ENCODE data around the gene GBF1. TPM values are rescaled to one million over a fixed set of nuclear protein-coding genes. Genes with fewer than 3 reads are reported as not detected.
A peak's percentile ranks its signal among the peaks of the same experiment; 100 is the strongest.

The GBF1 gene
- polyA plus RNA-seq, 1 donor from 2014 or later, result 12.6 TPM

DNA sequence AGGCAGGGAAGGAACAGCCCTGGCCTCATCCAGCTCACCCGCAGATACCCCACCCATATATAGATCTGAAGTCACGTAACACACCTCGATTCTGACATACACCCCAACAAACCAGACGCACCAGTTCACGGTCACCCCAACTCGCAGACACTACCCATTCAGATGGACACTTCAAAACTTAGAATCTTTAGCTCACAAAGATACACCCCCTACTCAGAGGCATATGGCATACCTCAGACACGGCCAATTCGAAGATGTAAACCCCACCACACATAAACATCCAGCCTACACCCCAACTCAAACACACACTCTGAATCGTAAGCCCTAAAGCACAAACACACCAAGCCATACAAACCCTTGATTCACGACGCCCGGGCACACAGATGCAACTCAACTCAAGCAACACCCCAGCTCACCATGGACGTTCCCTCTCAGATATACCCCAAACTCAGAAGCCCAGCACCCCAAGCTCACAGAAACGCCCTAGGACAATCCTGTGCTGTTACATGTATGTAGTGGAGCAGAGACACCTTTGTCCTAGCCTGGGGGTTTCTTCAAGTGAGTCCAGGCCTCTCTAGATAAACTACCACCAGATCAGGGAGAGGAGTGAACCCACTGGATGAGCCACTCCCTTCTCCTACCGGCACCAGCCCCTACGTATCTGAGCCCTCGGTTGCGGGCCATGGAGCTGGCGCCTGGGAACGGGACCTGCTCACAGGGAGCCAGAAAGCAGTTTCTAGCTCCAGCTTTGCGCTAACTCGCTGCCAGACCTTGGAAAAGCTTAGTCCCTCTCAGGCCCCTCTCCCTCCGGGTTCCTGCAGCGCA is 164.5 kb downstream of the GBF1 start:
- H3K4me3 Mint-ChIP-seq, result peak overlapping the region; percentile 29 to 81 (median 71)
- peaks cover 53% of the 10 kb centered on the region for H3K27me3 Mint-ChIP-seq
- no peaks in the 10 kb centered on the region for H3K9me3 Mint-ChIP-seq
- H3K36me3 Mint-ChIP-seq, result peaks cover 3% of the 10 kb centered on the region
- H3K27ac Mint-ChIP-seq, result peak overlapping the region; percentile 51 to 73 (median 54)
- peaks cover 7 to 23% (median 20%) of the 10 kb centered on the region in 3 donors for H3K4me1 Mint-ChIP-seq

DNA sequence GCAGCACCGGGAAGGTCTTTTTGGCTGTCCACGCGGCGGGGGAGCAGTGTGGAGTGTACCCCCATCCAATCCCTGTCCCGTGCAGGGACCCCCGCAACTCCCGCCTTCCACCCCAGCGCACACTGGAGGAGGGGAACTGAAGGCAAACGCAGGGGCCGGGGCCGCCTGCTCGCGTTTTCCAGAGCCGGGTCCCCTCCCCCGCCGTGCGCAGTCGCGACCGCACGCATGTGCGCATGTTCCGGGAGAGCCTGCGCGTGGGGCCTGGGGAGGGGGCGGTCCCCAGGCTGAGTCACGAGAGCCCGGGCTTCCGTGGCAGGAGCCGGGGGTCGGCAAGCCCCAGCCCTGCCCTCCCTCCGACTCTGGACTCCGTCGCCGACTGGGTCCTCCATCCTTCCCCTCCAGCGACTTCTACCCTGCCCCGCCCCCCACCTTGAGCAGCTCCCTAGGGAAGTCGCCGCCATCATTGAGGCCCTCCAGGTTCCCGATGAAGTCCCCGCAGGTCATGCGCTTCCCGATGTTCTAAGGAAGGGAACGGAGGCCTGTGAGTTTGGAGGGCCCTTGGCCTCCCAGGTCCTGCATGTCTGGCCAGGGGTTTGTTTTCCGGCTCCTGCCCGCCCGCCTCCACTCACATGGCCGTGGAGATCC is 165.2 kb downstream of the GBF1 start:
- no peak overlapping the region for H3K27ac Mint-ChIP-seq
- no peaks in the 10 kb centered on the region for H3K9me3 Mint-ChIP-seq
- peaks cover 3% of the 10 kb centered on the region for H3K36me3 Mint-ChIP-seq
- peaks cover 7 to 23% (median 18%) of the 10 kb centered on the region in 3 donors for H3K4me1 Mint-ChIP-seq
- H3K4me3 Mint-ChIP-seq, result peak overlapping the region in 3 of 4 donors; percentile 67 to 81 (median 75)
- peaks cover 53% of the 10 kb centered on the region for H3K27me3 Mint-ChIP-seq

DNA sequence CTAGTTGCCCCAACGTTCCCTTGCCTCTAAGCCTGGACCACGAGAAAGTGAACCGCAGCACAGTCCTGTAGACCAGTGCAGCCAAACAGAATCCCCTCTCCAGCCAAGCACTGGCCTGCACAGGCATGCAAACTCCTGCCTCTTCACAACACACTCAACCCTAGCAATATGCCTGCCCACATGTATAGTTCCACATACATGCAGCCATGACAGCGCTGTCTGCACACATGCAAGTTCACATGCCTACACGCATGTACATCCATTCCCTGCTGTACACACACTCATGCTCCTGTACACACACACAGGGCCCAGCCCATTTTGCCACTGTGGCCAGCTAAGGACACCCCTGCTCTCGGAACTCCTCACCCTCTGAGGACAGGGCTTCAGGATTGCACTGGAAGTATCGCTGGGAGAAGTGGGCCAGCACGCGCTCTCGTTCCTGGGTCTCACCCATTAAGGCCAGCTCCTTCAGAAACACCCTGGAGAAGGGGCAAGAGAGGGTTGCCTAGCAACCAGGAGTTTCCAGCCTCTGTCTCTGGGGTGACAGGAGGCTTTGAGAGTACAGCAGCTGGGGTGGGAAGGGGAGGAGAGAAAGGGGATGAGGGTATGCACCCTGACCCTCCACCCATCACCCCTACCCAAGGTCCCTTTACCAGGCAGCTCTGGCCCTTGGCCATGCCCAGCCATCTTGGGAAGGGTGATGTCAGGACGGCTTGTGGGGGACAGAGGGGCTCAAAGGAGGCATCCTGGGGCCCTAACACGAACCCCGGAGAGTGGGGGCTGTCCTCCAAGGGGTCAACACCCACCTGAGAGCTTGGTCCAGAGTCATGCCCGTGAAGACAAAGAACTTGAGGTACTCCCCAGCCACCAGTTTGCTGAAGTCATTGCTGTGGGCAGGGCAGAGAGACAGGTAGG is 166.3 kb downstream of the GBF1 start:
- H3K9me3 Mint-ChIP-seq, result no peaks in the 10 kb centered on the region
- peaks cover 5% of the 10 kb centered on the region for H3K36me3 Mint-ChIP-seq
- H3K27me3 Mint-ChIP-seq, result peaks cover 55% of the 10 kb centered on the region
- peak overlapping the region in 1 of 3 donors; percentile 72 for H3K27ac Mint-ChIP-seq
- peak overlapping the region; percentile 9 to 82 (median 62) for H3K4me3 Mint-ChIP-seq
- peaks cover 7 to 23% (median 20%) of the 10 kb centered on the region in 3 donors for H3K4me1 Mint-ChIP-seq

DNA sequence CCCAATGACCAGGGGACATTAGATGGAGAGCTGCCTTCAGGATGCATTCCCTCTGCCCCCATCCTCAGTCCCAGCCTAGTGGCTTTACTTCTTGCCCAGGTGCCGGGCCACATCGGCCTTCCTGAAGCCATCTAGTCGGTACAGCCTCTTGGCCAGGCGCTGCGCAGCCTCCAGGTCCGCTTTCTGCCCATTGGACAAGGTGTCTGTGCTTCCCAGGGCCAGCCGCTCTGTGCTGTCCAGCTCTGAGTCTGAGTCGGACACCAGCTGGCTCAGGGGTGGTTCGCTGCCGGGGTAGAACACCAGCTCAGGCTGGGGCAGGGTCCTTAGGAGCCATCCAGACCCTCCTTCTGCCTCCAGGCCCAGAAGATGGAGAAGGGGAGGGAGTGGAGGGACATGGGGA is 167.0 kb downstream of the GBF1 start:
- Mint-ChIP-seq H3K4me1 (peaks cover 7 to 23% (median 20%) of the 10 kb centered on the region in 3 donors), H3K4me3 (peak overlapping the region in 1 of 4 donors; percentile 34), H3K36me3 (peaks cover 5% of the 10 kb centered on the region), H3K27me3 (peaks cover 52% of the 10 kb centered on the region), H3K27ac (peak overlapping the region in 1 of 3 donors; percentile 72), H3K9me3 (no peaks in the 10 kb centered on the region)

DNA sequence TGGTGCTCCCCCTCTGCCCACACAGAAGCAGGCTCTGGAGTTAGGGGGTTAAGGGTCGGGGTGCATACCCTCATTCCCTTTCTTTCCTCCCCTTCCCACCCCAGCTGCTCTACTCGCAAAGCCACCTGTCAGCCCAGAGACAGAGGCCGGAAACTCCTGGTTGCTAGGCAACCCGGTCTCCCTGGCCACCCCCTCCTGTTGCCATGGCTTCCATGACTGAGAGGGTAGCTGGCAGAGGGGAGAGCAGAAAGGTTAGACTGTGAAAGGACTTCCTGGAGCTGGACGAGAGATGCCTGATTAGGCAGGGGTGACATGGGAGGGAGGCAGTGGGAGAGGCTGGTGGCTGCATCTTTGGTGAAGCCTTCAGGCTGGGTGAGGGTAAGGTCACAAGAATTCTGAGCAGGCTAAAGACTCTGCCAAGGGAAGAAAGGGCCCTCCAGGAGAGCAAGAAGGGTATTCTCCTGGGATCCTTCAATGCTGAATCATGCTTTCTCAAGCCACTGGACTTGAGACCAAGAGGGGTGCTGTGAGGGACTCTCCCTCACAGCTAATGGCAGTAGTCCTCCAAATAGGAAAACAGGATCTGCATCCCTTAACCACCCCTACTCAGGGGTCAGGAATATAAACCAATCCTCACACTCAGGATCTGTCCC is 167.8 kb downstream of the GBF1 start:
- peaks cover 50% of the 10 kb centered on the region for H3K27me3 Mint-ChIP-seq
- no peaks in the 10 kb centered on the region for H3K9me3 Mint-ChIP-seq
- H3K36me3 Mint-ChIP-seq, result peaks cover 5% of the 10 kb centered on the region
- peak overlapping the region in 1 of 3 donors; percentile 72 for H3K27ac Mint-ChIP-seq
- peaks cover 7 to 23% (median 18%) of the 10 kb centered on the region in 3 donors for H3K4me1 Mint-ChIP-seq
- peak overlapping the region in 1 of 4 donors; percentile 52 for H3K4me3 Mint-ChIP-seq

DNA sequence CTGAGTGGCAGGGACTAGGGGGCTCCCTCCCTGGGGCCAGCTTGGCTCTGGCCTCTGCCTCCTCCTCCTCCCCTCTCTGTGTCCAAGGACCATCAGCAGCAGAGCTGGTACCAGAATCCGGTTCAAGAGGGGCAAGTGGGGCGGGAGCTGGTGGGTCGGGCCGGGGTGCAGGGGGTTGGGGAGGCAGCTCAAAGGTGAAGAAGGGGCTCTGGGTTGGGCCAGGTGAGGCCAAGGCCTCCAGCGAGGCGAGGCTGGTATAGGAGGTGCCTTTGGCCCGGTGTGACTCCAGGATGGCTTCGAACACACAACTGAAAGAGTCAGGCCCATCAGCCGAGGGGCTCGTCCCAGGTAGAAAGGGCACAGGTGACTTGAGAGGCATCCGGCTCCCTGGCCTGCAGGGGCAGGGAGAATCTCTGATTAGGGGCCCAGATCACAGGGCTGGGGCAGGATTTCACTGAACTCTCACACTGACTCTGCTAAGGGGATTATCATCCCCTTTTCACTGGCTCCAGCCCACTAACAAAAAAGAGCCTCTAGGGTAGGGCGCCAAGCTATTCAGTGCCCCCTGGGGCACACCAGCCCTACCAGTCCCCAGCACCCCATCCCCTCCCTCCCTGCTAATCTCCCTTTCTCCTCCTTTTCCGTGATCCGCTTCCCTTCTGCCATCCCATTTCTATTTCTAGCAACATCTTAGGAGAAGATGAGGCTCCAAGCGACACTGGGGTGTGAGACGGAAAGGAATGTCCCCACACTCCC is 168.7 kb downstream of the GBF1 start:
- Mint-ChIP-seq H3K27ac (peak overlapping the region in 1 of 3 donors; percentile 49), H3K36me3 (peaks cover 5% of the 10 kb centered on the region), H3K4me3 (peak overlapping the region in 1 of 4 donors; percentile 22), H3K27me3 (peaks cover 50% of the 10 kb centered on the region), H3K9me3 (no peaks in the 10 kb centered on the region), H3K4me1 (peaks cover 7 to 20% (median 14%) of the 10 kb centered on the region in 3 donors)

DNA sequence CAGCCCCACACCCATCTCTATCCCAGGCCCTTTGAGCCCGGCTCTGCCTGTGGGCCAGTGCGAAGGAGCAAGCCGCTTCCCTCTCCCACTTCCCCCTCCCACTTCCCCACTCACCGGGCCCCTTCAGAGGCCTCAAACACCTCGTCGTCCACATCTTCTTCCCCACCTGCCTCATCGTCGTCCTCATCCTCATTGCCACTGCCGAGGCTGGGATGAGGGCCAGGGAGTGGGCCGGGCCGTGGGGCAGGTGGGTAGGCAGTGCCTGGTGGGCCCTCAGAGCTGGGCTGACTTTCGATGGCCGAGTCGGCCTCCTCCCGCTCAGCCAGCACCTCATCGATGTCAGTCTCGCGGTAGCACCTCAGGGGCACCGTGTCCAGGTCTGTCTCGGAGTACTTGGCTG is 169.4 kb downstream of the GBF1 start:
- Mint-ChIP-seq H3K36me3 (peaks cover 5% of the 10 kb centered on the region), H3K4me3 (peak overlapping the region in 1 of 4 donors; percentile 22), H3K27ac (no peak overlapping the region), H3K4me1 (peaks cover 4 to 17% (median 13%) of the 10 kb centered on the region in 3 donors), H3K9me3 (no peaks in the 10 kb centered on the region), H3K27me3 (peaks cover 47% of the 10 kb centered on the region)

DNA sequence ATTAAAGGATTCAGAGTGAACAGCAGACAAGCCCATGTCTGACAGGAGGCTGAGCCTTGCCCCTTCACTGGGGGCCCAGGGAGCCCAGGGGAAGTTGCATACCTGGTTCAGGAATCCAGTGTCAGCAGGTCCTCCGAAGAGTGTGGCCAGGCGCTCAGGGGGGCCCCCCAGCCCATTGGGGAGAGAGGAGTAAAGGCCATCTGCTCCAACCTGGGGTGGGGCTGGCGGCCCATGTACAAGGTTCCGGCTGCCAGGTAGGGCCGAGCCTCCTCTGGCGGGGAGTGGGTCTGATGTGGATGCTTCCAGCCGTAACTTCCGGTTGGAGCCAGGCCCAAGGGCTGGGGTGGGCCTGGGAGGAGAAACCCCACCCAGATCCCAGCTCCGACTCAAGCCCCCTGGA is 171.0 kb downstream of the GBF1 start:
- peaks cover 2% of the 10 kb centered on the region for H3K36me3 Mint-ChIP-seq
- H3K9me3 Mint-ChIP-seq, result no peaks in the 10 kb centered on the region
- peaks cover 41% of the 10 kb centered on the region for H3K27me3 Mint-ChIP-seq
- H3K4me1 Mint-ChIP-seq, result peaks cover 10 to 18% (median 13%) of the 10 kb centered on the region in 3 donors
- peak overlapping the region in 1 of 3 donors; percentile 84 for H3K27ac Mint-ChIP-seq
- H3K4me3 Mint-ChIP-seq, result peak overlapping the region in 1 of 4 donors; percentile 41

DNA sequence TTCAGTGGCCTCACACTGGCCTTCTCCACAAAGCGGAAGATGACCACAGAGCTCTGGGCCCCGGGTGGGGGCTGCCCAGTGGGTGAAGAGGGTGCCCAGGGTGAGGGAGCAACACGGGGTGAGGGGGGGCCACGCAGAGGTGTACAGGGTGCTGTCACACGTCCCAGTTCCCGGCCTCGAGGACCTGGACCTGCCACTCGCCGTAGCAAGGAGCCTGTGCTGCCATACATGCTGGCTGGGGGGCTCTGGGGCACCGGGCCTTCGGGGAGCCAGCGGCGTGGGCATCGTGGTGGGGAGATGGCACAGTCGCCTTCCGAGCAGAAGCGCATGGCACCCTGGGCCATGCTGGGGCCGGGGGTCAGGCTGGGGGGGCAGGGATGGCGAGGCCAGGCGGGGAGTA is 171.4 kb downstream of the GBF1 start:
- H3K4me1 Mint-ChIP-seq, result peaks cover 10 to 17% (median 12%) of the 10 kb centered on the region in 3 donors
- peaks cover 38% of the 10 kb centered on the region for H3K27me3 Mint-ChIP-seq
- peaks cover 2% of the 10 kb centered on the region for H3K36me3 Mint-ChIP-seq

DNA sequence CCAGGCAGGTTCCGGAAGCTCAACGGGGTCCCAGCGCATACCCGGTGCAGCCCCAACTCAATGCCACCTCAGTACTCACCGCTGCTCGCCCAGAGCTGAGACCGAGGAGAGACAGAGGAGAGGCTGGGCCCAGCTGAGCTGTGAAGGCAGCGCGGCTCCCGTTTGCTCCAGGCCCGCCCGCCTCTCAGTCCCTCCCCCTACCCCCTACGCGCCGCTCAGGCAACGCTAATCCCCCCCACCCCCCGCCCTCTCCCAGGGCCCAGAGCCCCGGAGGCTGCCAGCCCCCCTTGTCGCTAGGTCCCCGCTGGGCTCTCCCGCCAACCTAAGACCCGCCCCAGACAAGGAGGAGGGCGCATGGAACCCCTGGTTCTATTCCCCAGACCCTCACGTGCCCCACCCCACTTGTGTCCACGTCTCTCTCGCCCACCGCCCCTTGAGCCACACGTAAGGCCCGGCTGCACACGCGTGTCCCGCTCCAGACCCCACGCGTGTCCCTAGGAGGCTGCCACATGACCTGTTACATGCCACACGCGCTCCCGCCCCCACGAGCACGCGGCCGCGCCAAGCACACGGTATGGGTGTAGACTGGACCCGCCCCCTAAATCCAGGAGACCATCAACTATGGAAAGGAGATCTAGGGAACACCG is 173.4 kb downstream of the GBF1 start, which contains the start of gene PSD:
Gene PSD, minus strand, starts transcription at position 164 of the 647 bp plus-strand sequence. CDS start 1,747 bp downstream, outside the sequence.
- Mint-ChIP-seq H3K4me3 (peak within 1 kb of the TSS; percentile 48 to 99 (median 82)), H3K27me3 (peaks cover 27% of the 10 kb centered on the region), H3K9me3 (no peaks in the 10 kb centered on the region), H3K27ac (peak within 1 kb of the TSS in 2 of 3 donors; percentile 83 to 95), H3K36me3 (peaks cover 2% of the 10 kb centered on the region), H3K4me1 (peaks cover 10 to 20% (median 12%) of the 10 kb centered on the region in 3 donors)

More for the DNA sequence above, 171.4 kb downstream of the GBF1 start:
- H3K27ac Mint-ChIP-seq, result no peak overlapping the region
- H3K9me3 Mint-ChIP-seq, result no peaks in the 10 kb centered on the region
- no peak overlapping the region for H3K4me3 Mint-ChIP-seq

DNA sequence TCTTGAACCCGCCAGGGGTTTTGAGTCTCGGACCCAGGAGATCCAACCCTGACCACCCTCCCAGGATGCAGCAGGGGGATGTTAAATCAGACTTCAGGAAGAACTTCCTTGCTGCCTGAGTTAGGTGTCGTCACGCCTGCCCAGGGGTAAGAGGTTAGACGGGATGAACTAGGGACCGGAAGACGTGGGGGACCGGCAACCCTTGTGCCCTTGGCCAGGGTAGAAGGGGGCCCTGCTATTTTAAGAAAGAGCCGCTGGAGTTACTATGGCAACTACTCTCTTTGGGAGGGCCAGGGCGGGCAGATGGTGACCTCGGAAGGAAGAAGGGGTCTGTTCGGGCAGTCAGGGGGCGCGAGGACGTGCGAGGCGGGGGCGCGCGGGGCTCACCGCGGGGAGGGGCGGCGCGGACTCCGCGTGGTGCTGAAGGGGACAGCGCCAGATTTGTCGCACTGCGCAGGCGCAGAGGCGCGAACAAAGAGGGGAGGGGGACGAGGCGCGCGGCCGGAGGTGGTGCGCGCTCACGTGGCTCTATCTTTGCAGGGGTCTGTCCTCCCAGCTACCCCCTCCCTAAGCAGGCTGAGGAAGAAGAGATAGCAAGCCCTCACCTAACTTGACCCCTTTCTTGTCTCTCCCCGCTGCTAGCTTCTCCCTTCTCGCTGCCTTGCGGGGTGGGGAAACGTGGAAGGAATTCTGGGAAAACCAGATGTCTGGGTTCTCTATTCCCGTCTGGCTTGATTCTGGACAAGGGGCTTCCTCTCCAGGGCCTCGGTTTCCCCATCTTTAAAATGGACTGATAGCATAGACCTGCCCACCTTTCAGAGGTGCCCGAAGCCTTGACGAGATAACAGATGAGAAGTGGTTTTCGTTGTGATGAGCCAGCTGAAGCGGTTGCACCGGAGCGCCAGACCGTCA is 174.2 kb downstream of the GBF1 start:
- peak overlapping the region in 2 of 3 donors; percentile 83 to 95 for H3K27ac Mint-ChIP-seq
- H3K36me3 Mint-ChIP-seq, result peaks cover 2% of the 10 kb centered on the region
- peaks cover 24% of the 10 kb centered on the region for H3K27me3 Mint-ChIP-seq
- H3K4me1 Mint-ChIP-seq, result peaks cover 10 to 20% (median 14%) of the 10 kb centered on the region in 3 donors
- peak overlapping the region; percentile 68 to 99 (median 96) for H3K4me3 Mint-ChIP-seq
- no peaks in the 10 kb centered on the region for H3K9me3 Mint-ChIP-seq

DNA sequence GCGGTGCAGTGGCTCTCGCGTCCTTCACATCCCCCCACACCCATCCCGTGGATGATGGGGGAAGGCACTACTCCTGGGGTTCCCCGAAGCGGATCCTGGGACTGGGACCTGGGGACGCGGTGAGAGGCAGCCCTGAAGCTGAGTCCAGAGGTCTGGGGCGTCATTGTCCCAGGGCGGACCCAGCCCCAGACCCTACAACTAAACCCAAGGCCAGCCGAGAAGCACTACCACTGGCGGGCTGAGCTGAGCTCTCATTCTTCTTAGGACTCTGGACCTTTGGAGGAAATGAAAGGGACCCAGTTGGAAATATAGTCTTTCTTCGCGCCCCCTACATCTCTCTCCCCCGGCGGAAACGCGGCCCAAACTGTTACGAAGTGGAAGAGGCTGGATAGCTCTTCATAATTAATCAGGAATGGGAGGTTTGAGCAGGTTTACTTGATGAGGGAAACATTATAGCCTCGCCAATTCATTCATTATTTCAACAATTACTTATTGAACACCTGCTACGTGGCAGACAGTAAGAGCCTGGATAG is 174.9 kb downstream of the GBF1 start:
- H3K27me3 Mint-ChIP-seq, result peaks cover 23% of the 10 kb centered on the region
- peak overlapping the region; percentile 94 to 98 (median 95) for H3K27ac Mint-ChIP-seq
- peak overlapping the region; percentile 95 to 100 (median 98) for H3K4me3 Mint-ChIP-seq
- peaks cover 10 to 20% (median 17%) of the 10 kb centered on the region in 3 donors for H3K4me1 Mint-ChIP-seq
- H3K9me3 Mint-ChIP-seq, result no peaks in the 10 kb centered on the region
- peaks cover 2% of the 10 kb centered on the region for H3K36me3 Mint-ChIP-seq

Data from IgD-negative memory B cell (primary cell).